Psoas muscle (tissue), 8 donors: ENCODE measurements around the gene RPS6KA2. TPM values are rescaled to one million over a fixed set of nuclear protein-coding genes. Genes with fewer than 3 reads are reported as not detected.

Source experiments
- ATAC-seq, 4 donors: fragments of 200-7000 bp; cut with Tn5 transposase; one replicate each; pipeline ENCODE4 v1.9.1; 2020; ENCODE audit warnings: moderate library complexity in 3 of 4, mild to moderate bottlenecking in 2 of 4
- DNase-seq, 2 donors: peaks; one replicate each; pipeline ENCODE4 v3.0.0-alpha.2; 2020
- H3K27ac ChIP-seq: fragments of 200-600 bp; one replicate; pipeline ENCODE4 v1.8.0; 2022
- H3K27me3 ChIP-seq, 3 donors: fragments of 200-600 bp in 1 of 3; one replicate each; pipeline versions ENCODE4 v1.6.1 to v1.8.0; 2013 to 2022; ENCODE audit warnings: low read length in 2 of 3, mild to moderate bottlenecking in 2 of 3, moderate library complexity in 1 of 3; ENCODE audit not compliant: insufficient read depth in 3 of 3
- H3K36me3 ChIP-seq, 2 donors: fragments of 200-600 bp in 1 of 2; one replicate each; pipeline versions ENCODE4 v1.6.1 to v1.8.0; 2013 to 2022; ENCODE audit warnings: low read depth in 1 of 2, mild to moderate bottlenecking in 1 of 2, moderate library complexity in 1 of 2; ENCODE audit not compliant: insufficient read depth in 1 of 2
- H3K4me1 ChIP-seq: fragments of 200-600 bp; one replicate; pipeline ENCODE4 v1.8.0; 2022
- H3K4me3 ChIP-seq: fragments of 200-600 bp; one replicate; pipeline ENCODE4 v1.8.0; 2022; ENCODE audit warnings: mild to moderate bottlenecking
- H3K9me3 ChIP-seq: fragments of 200-600 bp; one replicate; pipeline ENCODE4 v1.8.0; 2022
- WGBS, 3 donors: extraction: QIAGEN DNeasy Blood & Tissue Kit; methylation state at CpG; one replicate each; pipeline versions ENCODE4 v1.1.6 to v1.1.7; 2013; 5-methylcytosine and 5-hydroxymethylcytosine counted together
- intact Hi-C, 2 donors: fragments of 100-400 bp; cut with DNase I; formaldehyde crosslinking; loops; one replicate each; pipeline versions ENCODE4 v1.11.0 to v1.14.2; 2022
- polyA plus RNA-seq, 3 donors: library from polyadenylated mRNA; stranded (reverse); fragments of 200-250 nt; gene quantifications; one replicate each; pipeline ENCODE4 v1.2.3, GENCODE V29; 2013
- total RNA-seq, 4 donors: library from RNA; stranded (reverse); fragmentation: NEBNext Ultra II Directional in 2 of 4; extraction: Animal tissue kit (Norgen Biotek cat#: 25700) in 2 of 4; gene quantifications; one replicate each; pipeline versions ENCODE4 v1.2.1 to v1.2.4, GENCODE V29; 2021 to 2023
- TF ChIP-seq, protein P1 (sequence below): fragments of 200-600 bp; IDR thresholded peaks from one replicate; pipeline ENCODE4 v1.8.0; 2022; ENCODE audit warnings: antibody characterized with exemption
- donor health status: healthy with polysubstance abuse.
- donor health status: DM: no; HTN: no; CAD: no; lungs with moderate emphysema.
- donor health status: Bipolar disorder and iron deficiency.
- donor health status: healthy.
- donor health status: DM: yes; HTN: yes; CAD: no.
- donor health status: DM: no; HTN: no; CAD: no.
- donor health status: DM: no; HTN: no; CAD: no.
- donor health status: DM: yes; HTN: yes; CAD: no.

RPS6KA2 gene
- total and polyA plus RNA-seq, 7 donors, result 7.8 to 40.4 (median 20.0) TPM

DNA sequence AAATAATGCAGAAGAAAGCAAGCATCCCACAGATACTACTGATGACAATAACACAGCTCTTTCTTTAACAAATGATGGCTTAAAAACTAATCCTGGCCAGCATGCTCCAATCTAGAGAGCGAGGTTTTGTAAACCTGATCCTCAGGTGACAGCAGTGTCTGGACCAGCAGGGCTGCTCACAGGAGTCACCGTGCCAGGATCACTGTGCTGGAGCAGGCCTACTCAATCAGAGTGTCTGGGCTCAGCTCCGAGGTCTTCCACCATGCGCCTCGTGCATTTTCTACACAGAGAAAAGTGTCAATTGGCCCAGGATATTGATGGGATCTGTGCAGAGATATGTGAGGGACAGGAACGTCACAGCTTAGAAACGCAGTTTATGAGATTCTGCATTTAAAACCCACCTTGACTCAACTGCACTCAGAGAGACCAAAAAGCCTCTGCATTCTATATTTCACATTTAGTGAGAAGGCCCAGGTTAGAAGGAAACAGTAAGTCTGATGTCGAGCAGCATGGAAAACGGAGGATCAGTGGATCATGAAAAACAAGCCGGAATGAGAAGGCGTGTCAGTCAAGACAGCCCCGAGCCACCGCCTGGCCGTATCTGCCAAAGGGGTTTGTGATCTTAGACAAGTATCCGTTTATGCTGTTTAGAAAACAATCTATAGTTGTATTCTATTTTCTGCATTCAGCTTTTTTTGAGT is 48.4 kb downstream of the RPS6KA2 start:
- Histone ChIP-seq H3K4me3 (no peak overlapping the region), H3K9me3 (no peaks in the 10 kb centered on the region), H3K27me3 (no peaks in the 10 kb centered on the region), H3K4me1 (peaks cover 29% of the 10 kb centered on the region), H3K27ac (no peak overlapping the region), H3K36me3 (no peaks in the 10 kb centered on the region)
- intact Hi-C loops, result no loop called here
- TF ChIP-seq, protein P1, sequence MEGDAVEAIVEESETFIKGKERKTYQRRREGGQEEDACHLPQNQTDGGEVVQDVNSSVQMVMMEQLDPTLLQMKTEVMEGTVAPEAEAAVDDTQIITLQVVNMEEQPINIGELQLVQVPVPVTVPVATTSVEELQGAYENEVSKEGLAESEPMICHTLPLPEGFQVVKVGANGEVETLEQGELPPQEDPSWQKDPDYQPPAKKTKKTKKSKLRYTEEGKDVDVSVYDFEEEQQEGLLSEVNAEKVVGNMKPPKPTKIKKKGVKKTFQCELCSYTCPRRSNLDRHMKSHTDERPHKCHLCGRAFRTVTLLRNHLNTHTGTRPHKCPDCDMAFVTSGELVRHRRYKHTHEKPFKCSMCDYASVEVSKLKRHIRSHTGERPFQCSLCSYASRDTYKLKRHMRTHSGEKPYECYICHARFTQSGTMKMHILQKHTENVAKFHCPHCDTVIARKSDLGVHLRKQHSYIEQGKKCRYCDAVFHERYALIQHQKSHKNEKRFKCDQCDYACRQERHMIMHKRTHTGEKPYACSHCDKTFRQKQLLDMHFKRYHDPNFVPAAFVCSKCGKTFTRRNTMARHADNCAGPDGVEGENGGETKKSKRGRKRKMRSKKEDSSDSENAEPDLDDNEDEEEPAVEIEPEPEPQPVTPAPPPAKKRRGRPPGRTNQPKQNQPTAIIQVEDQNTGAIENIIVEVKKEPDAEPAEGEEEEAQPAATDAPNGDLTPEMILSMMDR, result no peak
- no peak for ATAC-seq
- WGBS, 3 donors, result 80 to 83% (median 82%) methylated on average over 15 of the region's 15 CpGs
- no peak for DNase-seq

DNA sequence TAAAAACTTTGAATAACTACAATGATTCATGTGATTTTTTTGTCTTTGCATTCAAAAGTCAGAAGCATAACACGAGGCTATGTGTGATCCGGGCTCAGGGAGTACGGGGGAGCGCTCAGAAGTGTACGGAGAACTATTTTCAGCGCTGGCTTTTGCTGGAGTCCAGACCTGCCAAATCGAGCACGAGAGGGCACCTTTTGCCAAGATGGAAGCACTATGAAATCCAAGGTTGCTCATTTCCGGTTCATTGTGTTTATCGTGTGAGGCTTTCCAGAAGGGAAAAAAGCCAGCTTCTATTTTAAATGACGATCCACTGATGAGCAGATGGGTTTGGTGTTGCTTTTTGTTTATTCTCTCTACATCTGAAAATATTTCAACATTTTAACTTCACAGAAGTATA is 51.8 kb downstream of the RPS6KA2 start:
- H3K27ac ChIP-seq, result peak overlapping the region; percentile 82
- ATAC-seq (peak; percentile 96 to 98 (median 98)), DNase-seq (peak; percentile 60 to 86)
- no peaks in the 10 kb centered on the region for H3K9me3 ChIP-seq
- peaks cover 29% of the 10 kb centered on the region for H3K4me1 ChIP-seq
- no peaks in the 10 kb centered on the region for H3K36me3 ChIP-seq
- intact Hi-C loops, result no loop called here
- H3K27me3 ChIP-seq, result no peaks in the 10 kb centered on the region
- TF ChIP-seq, protein P1, result no peak
- 13 to 16% (median 14%) methylated on average over 11 of the region's 11 CpGs for WGBS, 3 donors
- H3K4me3 ChIP-seq, result peak overlapping the region; percentile 17

DNA sequence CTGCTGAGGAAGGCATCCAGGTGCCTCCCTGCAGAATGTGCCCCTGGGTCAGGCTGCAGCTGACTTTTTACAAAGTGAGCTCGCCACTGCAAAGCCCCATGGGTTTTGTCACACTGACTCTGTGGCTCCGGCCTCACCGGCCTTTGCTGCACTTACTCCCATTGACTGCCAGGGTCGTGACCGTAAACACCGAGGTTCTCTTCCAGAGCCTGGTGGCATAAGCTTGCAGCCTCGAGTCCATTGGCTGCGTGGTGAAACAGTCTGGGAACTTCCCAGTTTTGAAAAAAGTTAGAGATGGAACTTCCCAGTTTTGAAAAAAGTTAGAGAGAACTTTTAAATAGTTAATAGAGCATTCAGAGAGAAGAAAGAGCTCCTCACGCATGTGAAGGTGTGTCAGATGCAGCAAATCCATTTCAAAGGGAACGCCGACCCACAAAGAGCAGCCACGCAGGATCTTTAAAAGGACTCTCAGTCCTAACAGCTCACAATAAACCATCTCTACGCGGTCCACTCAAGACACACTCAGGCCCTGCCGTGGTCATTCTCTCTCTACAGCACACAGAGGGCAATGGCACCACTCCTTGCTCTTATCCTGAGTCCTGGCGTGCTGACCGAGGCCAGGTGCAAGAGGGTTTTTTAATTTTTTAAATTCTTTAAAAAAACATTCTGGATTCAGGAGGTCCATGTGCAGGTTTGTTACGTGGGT is 53.4 kb downstream of the RPS6KA2 start:
- DNase-seq, result no peak
- no peaks in the 10 kb centered on the region for H3K36me3 ChIP-seq
- no peak overlapping the region for H3K27ac ChIP-seq
- TF ChIP-seq, protein P1, result no peak
- intact Hi-C loops, result loop anchor here in 1 of 2 donors (5.0 kb wide), 1 partner anchor 39 kb away; no protein-coding TSS in a partner anchor
- ATAC-seq, result no peak
- peaks cover 22% of the 10 kb centered on the region for H3K4me1 ChIP-seq
- WGBS, 3 donors, result 88 to 89% (median 89%) methylated on average over 18 of the region's 18 CpGs
- no peaks in the 10 kb centered on the region for H3K27me3 ChIP-seq
- H3K9me3 ChIP-seq, result no peaks in the 10 kb centered on the region
- no peak overlapping the region for H3K4me3 ChIP-seq

DNA sequence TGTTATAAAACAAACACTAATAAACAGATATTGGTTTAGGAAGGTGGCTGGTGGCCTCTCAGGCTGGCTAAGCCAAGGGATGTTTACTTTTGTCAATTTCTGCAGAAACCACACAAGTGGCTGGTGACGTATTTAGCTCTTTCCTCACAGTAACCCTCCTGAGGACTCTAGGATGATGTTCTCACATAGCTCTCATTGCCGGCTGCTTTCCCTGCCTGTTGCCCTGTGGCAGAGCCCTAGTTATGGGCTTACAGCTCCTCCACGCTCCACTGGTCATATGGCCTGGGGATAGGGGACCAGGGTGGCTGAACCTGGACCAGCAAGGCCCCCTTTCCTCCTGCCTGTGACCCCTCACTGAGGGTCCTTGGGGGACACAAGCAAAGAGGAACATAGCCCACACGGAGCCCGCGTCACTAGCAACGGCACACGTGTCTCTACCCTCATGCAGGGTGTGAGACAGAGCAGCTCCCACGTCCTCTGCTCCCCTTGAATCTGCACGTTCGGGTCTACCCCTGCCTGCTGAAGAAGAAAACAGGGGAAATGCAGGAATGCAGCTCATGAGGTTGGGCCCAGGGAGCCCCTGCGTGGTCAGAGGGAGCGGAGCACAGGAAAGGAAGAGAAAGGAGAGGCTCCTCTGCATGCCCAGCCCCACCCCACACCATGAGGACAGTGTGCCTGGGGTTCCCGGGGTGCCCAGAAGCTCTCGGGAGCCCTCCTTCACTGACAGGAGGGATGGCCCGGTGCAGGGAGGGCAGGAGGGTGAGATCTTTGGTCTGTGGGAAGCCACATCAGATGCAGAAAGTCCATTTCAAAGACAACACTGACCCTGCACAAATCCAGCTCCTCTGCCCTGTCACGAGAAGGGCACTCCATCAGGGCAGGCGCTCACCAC is 54.4 kb downstream of the RPS6KA2 start:
- no peaks in the 10 kb centered on the region for H3K9me3 ChIP-seq
- no peaks in the 10 kb centered on the region for H3K27me3 ChIP-seq
- intact Hi-C loops, result loop anchor here in 1 of 2 donors (5.0 kb wide), 1 partner anchor 40 kb away; no protein-coding TSS in a partner anchor
- no peaks in the 10 kb centered on the region for H3K36me3 ChIP-seq
- no peak overlapping the region for H3K4me3 ChIP-seq
- ATAC-seq, result no peak
- 76 to 84% (median 83%) methylated on average over 18 of the region's 18 CpGs for WGBS, 3 donors
- H3K27ac ChIP-seq, result no peak overlapping the region
- peaks cover 25% of the 10 kb centered on the region for H3K4me1 ChIP-seq
- TF ChIP-seq, protein P1, result no peak
- DNase-seq, result no peak
